Activated CD4-positive, CD25-positive, alpha-beta regulatory T cell treated with anti-CD3 and anti-CD28 coated beads, Interleukin-2, amount 50 U/mL, for 72 hours (primary cell): ENCODE results near the gene ASCL5.
"Not testable (repeated sequence)": the region's sequence is repeated elsewhere in the genome, so short reads cannot be mapped to it uniquely, and the experiment has no call there.

ENCODE experiments used
- DNase-seq: peaks from one replicate; pipeline ENCODE4 v3.0.0; 2021

The ASCL5 gene

GRCh38 chr1:201126832-201127754, at the start of gene ASCL5:
ASCL5 (minus strand) TSS chr1:201127184; CDS start chr1:201115372, 11,812 bp downstream.
- DNase-seq: no peak

GRCh38 chr1:201175820-201176500, 49.0 kb upstream of the ASCL5 start:
- DNase-seq: no peak

- DNase-seq: no peak
Measured at GRCh38 chr1:201173736-201174135, 46.8 kb upstream of the ASCL5 start.

- no peak for DNase-seq
Measured at GRCh38 chr1:201172999-201173610, 46.1 kb upstream of the ASCL5 start.

- DNase-seq: no peak
Measured at GRCh38 chr1:201172326-201172725, 45.3 kb upstream of the ASCL5 start.

- DNase-seq: peak; percentile 40
Measured at GRCh38 chr1:201171063-201172036, 44.4 kb upstream of the ASCL5 start.

GRCh38 chr1:201170533-201171062, 43.6 kb upstream of the ASCL5 start:
- peak; percentile 74 for DNase-seq

GRCh38 chr1:201169971-201170532, 43.1 kb upstream of the ASCL5 start:
- no peak for DNase-seq

- no peak for DNase-seq
Measured at GRCh38 chr1:201169203-201169602, 42.2 kb upstream of the ASCL5 start.

GRCh38 chr1:201167041-201167991, 40.3 kb upstream of the ASCL5 start:
- no peak for DNase-seq

- no peak for DNase-seq
Measured at GRCh38 chr1:201164645-201165044, 37.7 kb upstream of the ASCL5 start.

- DNase-seq: no peak
Measured at GRCh38 chr1:201163707-201164106, 36.7 kb upstream of the ASCL5 start.

- not testable (repeated sequence) for DNase-seq
Measured at GRCh38 chr1:201163036-201163435, 36.1 kb upstream of the ASCL5 start.

- DNase-seq: no peak
Measured at GRCh38 chr1:201157949-201158348, 31.0 kb upstream of the ASCL5 start.

GRCh38 chr1:201156819-201157218, 29.8 kb upstream of the ASCL5 start:
- no peak for DNase-seq

- no peak for DNase-seq
Measured at GRCh38 chr1:201156346-201156745, 29.4 kb upstream of the ASCL5 start.

- no peak for DNase-seq
Measured at GRCh38 chr1:201155354-201155753, 28.4 kb upstream of the ASCL5 start.

- DNase-seq: peak; percentile 96
Measured at GRCh38 chr1:201154389-201155165, 27.6 kb upstream of the ASCL5 start, which contains the start of gene TMEM9. TMEM9 (minus strand) TSS chr1:201154474; CDS start chr1:201153923, 551 bp downstream.
